HG02610 (cell line): ENCODE data around the gene STXBP6.
"Not testable (repeated sequence)": the region's sequence is repeated elsewhere in the genome, so short reads cannot be mapped to it uniquely, and the experiment has no call there.

Source experiments
- ATAC-seq: cut with Tn5 transposase; IDR thresholded peaks from one replicate; pipeline ENCODE4 v1.9.1; 2021; ENCODE audit warnings: mild to moderate bottlenecking, moderate library complexity; ENCODE audit not compliant: unreplicated experiment

Gene STXBP6

DNA sequence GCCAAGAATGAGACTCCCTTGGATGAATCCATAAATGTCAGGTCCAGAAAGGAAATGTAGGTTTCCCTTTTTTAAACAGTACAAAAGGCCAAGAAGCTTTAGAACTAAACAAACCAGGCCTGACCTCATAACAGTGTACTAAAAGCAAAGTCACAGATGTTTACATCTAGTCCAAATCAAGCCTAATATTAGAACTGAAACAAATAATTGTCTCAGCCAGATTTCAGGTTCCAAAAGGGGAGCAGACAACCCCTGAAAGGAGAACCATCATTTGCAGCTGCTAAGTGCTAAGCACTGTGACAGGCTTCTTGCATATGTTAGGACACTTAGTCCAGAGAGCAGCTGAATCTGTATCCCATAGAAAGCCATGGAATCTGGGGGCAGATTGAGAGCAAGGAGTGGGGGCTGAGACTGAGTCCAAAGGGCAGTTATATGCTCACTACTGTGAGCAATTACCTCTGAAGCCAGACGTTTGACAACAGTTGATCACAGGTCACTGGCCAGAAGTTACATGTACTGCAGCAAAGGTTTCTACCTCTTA is 90.1 kb downstream of the STXBP6 start:
- no peak for ATAC-seq

GRCh38 chr14:24958271-24958670 is 91.7 kb downstream of the STXBP6 start:
- no peak for ATAC-seq

DNA sequence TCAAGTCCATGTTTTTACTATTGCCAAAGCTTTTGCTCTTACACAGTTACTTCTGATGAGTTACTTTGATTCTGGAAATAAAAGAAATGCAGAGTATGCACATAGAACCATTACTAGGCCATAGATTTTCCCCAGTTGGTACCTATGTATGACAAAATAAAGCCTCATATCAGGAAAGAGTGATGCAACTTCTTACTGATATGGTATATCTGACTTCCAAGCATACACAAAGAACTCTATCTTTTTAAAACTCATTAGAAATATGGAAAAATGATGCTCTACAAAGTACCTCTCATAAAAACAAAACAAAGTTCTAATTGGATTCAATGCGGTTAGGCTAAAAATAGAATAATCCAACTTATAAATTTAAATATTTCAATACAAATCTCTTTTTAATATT is 92.1 kb downstream of the STXBP6 start:
- ATAC-seq, result no peak

DNA sequence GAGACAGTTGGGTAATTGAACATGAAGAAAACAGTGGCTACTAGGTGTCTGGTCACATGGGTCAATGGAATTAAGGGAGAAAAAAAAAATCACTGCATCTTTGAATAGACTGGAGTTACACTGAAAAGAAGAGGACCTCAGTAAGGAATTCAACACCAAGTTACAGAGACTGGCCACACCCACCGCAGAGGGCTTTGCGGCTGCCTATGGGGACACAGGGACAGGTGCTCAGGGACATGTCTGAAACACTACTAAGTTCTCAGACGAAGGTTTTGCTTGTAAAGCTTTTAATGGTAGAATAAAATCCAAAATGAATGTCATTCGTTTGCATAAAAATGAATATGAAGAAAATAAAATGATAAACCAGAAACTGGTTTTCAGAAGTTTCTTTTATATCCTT is 93.8 kb downstream of the STXBP6 start:
- no peak for ATAC-seq

GRCh38 chr14:24954700-24955037 is 95.3 kb downstream of the STXBP6 start:
- ATAC-seq, result no peak

- peak; percentile 62 for ATAC-seq
These were observed 95.8 kb downstream of the STXBP6 start for GRCh38 chr14:24954037-24954699.

- ATAC-seq, result no peak
These were observed 96.9 kb downstream of the STXBP6 start for GRCh38 chr14:24952851-24953666.

DNA sequence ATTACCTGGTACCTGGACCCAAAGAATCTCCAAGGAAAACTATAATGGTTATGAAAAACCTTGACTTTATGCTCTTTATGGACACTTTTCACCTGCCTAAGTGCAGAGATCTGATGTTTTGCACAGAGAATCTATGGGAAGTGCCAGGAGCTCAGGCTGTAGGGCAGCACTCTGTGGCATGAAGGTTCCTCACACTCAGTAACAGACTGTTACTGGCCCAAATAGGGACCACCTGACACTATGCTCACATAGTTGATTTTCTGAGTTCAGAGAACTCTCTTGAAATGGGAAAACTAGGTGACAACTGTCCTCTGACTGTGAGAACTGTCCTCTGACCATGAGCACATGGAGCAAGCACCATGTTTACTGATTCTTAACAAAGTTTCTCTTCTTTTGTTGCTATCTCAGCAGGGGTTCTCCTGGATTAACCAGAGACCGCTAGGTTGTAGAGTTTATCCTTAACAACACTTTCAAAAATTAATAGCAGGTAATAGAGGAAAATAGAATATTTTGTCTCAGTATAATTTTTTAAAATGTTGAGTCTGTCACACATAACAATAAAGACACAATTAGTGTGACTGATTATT is 101.6 kb downstream of the STXBP6 start:
- ATAC-seq, result no peak

DNA sequence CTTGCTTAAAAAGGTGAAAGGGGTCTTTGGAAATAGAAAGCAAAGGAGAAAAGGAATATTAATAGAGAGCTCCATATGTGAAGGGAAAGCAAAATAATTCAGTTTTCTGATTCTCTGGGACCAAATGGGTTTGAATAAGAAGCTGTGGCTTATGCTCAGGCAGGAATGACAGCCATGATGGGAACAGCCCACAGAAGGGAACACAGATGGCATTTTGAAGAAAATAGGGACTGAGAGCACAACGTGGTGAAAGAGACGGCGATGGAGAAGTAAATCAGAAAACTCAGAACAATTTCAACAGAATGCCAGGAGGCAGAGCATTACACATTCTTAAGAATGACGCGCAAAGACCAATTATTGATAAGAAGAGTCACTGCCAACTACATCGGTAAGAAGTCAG is 102.8 kb downstream of the STXBP6 start:
- no peak for ATAC-seq

DNA sequence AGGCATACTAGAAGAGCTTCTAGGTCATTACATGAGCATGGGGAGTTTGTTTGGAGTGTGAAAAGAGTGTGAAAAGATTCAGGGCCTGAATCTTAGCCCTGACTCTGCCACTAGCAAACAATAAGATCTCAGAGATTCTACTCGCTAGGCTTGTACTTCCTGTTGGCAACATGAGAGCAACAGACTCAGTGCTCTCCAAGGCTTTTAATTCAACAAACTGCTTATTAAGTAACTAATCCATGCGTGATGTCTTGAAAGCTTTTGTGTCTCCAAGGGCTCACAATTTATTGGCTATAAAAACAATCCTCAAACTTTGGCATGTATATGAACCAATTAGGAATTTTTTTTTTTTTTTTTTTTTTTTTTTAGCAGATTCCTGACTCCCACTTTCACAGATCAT is 105.1 kb downstream of the STXBP6 start:
- ATAC-seq, result no peak

DNA sequence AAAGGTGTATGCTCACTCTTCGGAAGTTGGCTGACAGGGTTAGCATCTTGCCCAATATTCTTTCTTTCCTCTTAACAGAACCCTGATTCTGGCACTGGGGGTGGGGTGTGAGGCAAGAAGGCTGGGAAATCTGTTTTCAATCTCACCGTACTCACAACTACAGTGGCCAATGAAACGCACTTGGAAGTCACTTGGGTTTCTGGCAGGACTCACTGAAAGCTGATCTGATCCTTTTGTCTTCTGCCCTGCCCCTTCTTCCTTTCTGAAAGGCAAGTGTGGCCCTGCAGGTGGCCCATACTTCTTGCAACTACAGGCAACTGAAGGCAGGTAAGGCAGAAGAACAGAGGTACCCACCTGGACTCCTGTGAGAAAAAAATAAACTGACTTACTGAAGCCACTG is 106.9 kb downstream of the STXBP6 start:
- ATAC-seq, result no peak

GRCh38 chr14:24941719-24942118 is 108.2 kb downstream of the STXBP6 start:
- ATAC-seq, result no peak

DNA sequence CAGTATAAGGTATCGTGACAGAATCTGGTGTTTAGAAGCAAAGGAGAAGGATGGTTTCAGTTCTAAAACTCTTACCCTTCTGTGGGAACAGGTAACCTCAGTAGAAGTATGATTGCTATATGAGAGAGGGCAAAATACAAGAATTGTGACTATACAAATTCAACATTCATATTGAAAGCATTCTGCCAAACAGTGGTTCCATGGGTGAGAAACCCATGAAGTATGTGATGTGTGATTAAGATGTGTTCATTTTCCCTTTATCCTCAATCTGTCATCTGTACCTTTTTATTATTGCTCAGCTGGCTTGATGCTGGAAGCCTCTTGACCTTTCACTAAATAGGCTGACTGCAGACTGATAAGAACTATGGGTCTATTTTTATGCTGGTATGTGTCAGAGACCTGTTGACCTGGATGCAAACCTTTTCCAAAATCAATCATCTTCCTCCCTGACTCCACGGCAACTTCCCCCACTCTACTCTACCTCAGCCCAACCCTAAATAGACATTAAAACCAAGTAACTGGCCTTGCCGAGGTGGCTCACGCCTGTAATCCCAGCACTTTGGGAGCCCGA is 109.6 kb downstream of the STXBP6 start:
- ATAC-seq, result no peak

DNA sequence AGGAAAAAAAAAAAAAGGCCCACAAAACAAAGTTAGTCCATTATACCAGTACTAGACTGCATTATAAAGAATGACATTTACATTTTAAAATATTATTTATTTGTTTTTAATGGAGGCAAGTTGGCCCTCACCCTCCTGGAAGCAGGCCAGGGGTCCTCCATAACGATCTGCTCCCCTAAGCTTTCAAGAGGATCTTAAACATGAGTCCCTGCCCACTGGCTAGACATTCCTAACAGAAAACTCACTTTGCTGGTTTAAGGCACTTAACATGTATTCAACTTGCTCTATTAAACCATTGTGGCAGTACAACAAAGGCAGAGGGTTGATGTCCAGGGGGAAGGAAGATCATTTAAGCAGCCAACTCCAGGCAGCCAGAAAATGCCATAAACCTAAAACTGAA is 111.4 kb downstream of the STXBP6 start:
- ATAC-seq, result no peak

- no peak for ATAC-seq
These were observed 112.6 kb downstream of the STXBP6 start for GRCh38 chr14:24937300-24937699.

GRCh38 chr14:24936773-24937172 is 113.2 kb downstream of the STXBP6 start:
- not testable (repeated sequence) for ATAC-seq

- ATAC-seq, result no peak
These were observed 114.2 kb downstream of the STXBP6 start for GRCh38 chr14:24935796-24936195.

GRCh38 chr14:24928386-24928900 is 121.5 kb downstream of the STXBP6 start:
- no peak for ATAC-seq

GRCh38 chr14:24927809-24928208 is 122.1 kb downstream of the STXBP6 start:
- ATAC-seq, result no peak

DNA sequence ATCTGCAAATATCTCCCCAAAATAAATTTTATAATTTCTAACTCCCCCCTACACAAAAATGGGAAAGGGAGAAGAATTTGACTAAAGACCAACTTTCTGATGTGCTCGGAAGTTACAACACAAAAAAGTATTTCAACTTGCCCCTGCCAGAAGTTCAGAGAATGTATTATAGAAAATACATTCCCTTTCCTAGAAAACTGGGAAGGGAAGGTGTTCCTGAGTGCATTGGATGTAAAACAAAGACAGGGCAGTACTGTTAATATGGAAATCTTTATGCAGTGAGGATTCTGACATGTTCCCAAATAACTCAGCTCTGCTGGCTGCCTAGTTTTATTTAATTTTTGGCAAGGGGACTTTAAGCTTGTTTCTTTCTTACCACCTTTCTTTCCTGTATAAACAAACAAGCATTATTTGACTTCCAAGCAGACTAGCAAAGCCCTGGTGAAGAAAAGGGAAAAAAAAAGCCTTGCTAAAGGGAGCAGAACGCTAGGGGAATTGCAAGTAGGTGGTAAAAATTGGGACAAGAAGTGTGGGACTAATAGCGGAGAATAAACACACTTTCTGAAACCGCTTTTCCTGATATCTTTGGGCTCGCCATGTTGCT is 124.1 kb downstream of the STXBP6 start:
- no peak for ATAC-seq

- no peak for ATAC-seq
These were observed 125.4 kb downstream of the STXBP6 start for GRCh38 chr14:24924544-24924943.
